Anterior cingulate cortex (tissue), 58 donors: ENCODE results near the gene RSPRY1.

Experiments
- DNase-seq, 58 donors: peaks; one replicate each; lab custom pipeline; 2025; lab: John Stamatoyannopoulos, UW

Gene RSPRY1

DNA sequence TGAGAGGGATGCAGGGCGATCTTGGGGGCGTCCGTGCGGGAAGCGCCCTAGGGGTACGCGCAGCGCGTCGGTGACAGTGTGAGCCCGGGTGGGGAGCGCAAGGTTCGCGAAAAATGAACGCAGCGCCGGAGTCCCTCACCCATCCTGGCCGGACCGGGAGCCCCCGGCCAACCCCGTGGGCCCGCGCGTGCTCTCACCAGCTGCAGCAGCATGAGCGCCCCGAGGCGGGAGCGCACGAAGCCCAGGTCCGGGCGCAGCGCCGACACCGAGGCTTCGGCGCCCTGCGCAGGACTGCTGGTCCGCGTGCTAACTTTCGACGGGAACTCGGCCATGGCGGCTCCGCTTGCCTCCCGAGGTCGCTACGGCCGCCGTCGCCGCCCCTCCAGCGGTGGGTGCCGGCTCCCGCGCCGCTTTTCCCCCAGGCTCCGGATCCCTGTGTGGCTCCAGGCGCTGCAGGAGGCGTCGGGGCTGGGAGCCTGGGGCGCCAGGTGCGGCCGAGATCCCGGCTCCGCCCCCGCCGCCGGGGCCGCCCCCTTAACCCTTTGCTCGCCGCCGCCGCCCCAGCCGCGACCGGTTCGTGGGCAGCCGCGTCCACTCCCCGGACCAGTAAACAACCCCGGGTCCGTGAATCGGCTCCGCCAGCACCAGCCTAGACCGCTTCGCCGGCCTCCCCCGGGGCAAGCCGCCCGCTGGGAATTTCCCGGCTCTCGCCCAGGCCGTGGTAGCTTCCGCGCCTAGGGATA is 98.3 kb downstream of the RSPRY1 start, which contains the start of gene PLLP:
TSS of gene PLLP (minus strand) at position 464 of the 743 bp plus-strand sequence. CDS start at position 332, 132 bp downstream.
- DNase-seq, result peak in 34 of 58 donors; percentile 12 to 75 (median 54)

DNA sequence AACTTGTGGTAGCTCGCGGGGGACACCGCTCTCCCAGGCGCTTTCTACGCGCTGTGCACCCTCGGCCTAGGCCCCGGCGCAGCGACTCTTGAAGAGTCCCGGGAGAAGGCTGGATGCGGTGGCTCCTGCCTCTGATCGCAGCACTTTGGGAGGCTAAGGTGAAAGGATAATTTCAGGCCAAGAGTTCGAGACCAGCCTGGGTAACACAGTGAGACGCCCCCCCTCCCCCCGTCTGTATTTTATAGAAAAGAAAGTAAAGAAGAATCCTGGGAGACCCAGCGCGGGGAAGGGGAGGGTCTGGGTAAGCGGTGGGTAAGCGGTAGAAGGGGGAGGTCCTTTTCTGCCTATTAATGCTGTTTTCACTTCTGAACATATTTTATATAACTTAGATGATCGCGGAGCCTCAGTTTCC is 98.8 kb downstream of the RSPRY1 start:
- no peak for DNase-seq

DNA sequence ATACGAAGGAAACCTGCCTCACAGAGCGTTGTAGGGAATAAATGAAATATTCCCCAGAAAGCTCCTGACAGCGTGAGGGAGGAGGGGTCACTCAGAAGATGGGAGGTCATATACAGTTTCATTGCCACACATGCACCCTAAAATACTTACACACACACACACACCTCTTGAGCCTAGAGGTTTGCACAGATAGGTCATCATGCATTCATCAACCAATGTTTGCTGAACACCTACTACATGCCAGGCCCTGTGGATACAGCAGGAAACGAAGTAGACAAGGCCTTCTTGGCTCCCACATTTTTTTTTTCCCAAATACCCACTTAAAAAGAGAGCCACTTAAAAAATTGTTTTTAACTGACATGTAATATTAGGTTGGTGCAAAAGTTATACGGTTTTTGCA is 99.2 kb downstream of the RSPRY1 start:
- no peak for DNase-seq

DNA sequence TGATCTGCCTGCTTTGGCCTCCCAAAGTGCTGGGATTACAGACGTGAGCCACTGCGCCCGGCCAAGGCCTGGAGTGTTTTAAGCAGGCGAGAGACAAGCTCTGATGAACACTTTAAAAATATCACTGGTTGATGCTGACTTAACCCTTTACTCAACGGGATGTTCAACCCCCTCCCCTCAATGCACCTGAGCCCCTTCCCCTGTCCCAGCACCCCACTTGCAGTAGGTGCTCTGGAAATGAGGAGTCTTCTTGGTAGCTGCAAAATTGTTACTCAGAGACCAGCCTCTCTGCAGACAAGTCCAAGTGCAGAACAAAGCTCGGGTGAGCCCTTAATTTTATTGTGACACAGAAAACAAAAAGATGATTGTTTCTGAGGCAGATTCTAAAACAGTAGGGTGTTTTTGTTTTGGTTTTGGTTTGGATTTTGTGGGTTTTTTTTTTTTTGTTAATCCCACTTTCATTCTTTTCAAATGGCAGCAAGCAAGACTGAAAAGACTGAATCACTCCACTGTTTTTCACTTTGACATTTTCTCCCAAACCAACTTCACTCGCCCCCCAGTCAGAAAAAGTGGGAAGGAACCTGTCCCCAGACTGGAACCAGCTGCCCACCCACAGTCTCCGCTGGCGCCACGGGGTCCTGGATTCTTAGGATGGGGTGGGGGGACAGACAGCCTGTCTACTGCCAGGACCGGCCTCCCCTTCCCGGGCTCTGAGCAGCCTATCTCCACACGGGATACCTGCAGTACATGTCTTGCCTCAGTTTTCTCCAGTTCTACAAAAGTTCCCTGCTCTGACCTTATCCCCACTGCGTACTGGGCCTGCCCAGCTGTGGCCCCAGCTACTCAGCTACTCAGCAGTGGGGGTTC is 103.5 kb downstream of the RSPRY1 start:
- peak in 16 of 58 donors; percentile 18 to 65 (median 40) for DNase-seq
